NCI-H1105 treated with DMSO at 0.1 percent for 48 hours (cell line): ENCODE results near the gene HSPA13.
"Not testable (repeated sequence)": the region's sequence is repeated elsewhere in the genome, so short reads cannot be mapped to it uniquely, and the experiment has no call there.

ENCODE experiments used
- DNase-seq: peaks from one replicate; lab custom pipeline; 2025; lab: John Stamatoyannopoulos, UW

HSPA13 gene, protein sequence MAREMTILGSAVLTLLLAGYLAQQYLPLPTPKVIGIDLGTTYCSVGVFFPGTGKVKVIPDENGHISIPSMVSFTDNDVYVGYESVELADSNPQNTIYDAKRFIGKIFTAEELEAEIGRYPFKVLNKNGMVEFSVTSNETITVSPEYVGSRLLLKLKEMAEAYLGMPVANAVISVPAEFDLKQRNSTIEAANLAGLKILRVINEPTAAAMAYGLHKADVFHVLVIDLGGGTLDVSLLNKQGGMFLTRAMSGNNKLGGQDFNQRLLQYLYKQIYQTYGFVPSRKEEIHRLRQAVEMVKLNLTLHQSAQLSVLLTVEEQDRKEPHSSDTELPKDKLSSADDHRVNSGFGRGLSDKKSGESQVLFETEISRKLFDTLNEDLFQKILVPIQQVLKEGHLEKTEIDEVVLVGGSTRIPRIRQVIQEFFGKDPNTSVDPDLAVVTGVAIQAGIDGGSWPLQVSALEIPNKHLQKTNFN

DNA sequence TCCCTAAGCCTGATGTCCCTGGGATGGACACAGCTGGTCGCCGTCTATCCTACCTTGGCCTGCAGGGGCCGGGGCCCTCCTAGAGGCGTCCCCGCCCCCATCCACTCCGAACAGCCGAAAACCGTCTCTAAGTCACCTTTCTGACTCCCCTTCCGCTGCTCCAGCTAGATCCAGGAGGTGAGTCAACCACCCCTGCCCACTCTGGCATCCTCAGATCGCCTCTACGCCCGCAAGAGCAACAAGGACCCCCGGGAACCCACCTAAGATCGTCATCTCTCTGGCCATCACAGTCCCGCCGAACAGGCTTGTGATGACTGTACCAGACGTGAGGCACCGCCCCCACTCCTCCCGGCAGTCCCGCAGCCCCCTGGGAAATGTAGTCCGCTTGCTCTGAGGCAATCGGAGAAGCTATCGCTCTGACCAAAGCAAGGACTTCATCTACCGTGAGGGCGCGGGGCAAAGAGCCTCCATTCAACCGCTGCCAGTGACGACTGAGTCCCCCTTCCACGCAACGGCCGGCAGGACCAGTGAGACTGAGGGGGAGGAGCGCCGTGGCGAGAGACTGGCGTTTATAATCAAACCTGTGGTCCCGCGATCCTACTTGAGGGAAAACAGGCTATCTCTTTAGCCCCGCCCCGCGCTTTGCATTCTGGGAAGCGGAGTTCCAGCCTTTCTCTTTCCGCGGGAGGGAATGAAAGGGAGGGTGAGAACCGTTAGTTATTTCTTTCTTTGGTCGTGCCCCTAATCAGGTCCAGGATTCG is at the start of gene HSPA13:
TSS of gene HSPA13 (minus strand) at position 312 of the 761 bp plus-strand sequence. CDS start at position 285, 27 bp downstream.
- peak; percentile 100 for DNase-seq

DNA sequence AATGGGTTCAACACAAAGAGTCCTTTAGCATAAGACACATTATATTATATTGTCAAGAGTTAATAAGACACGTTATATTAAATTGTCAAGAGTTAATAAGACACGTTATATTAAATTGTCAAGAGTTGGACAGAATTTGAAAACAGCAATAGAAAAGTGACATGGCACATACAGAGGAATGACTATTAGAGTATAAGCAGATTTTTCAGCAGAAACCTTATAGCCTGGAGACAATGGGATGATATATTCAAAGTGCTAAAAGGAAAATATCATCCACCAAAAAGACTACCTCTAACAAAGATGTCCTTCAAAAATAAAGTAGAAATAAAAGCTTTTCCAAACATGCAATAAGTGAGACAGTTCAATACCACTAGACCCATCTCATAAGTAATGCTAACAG is 36.0 kb upstream of the HSPA13 start:
- no peak for DNase-seq

DNA sequence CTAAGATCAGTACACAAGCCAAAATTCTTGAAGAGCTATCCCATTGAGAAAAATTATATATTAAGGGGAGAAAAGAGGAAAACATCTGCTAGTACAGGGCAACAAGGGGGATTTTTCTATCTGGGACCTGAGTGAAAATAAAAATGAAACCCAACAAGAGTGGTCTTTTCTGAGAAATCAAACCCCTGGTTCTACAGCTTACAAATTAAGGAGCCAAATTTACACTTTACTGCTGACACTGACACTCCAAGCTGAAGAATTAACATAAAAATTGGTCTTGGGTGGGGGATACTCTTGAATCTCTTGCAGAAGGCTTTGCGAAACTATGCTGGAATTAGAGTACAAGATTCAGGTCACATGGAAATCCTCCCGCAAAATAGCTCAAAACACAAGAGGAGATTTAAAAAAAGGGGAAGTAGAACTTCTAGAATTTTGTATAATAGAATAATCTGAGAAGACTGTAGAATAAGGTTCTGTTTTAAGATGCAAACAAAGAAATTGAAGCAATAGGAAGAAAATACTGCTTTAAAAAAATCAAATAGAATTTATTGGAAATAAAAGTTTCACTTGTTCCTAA is 32.1 kb upstream of the HSPA13 start:
- DNase-seq: no peak

DNA sequence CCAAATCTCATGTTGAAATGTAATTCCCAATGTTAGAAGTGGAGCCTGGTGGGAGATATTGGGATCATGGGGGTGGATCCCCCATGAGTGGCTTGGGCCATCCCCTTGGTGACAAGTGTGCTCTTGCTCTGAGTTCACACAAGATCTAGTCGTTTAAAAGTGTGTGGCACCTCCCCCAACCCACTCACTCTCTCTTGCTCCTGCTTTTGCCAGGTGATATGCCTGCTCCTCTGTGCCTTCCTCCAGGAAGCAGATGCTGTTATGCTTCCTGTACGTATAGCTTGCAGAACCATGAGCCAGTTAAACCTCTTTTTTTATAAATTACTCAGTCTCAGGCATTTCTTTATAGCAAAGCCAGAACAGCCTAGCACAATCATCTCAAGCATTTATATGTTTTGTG is 23.0 kb upstream of the HSPA13 start:
- no peak for DNase-seq

DNA sequence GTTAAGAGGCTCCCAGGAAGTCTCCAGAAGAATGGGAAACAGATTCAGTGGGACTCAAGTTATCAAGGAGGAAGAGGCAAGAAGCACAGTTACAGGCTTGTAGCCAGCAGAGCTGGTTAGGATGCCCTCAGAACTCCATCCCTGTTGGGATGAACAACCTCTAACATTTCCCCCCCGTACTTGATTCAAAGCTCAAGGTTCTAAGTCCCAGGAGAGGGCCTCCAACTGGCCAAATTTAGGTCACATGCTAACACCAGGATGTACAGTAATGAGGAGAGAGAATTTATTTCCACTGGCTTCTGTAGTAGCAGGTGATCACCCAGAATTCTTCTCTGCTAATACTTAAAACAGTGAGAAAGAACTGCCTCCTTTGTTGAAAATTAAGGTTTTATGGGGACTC is 22.3 kb upstream of the HSPA13 start:
- no peak for DNase-seq

DNA sequence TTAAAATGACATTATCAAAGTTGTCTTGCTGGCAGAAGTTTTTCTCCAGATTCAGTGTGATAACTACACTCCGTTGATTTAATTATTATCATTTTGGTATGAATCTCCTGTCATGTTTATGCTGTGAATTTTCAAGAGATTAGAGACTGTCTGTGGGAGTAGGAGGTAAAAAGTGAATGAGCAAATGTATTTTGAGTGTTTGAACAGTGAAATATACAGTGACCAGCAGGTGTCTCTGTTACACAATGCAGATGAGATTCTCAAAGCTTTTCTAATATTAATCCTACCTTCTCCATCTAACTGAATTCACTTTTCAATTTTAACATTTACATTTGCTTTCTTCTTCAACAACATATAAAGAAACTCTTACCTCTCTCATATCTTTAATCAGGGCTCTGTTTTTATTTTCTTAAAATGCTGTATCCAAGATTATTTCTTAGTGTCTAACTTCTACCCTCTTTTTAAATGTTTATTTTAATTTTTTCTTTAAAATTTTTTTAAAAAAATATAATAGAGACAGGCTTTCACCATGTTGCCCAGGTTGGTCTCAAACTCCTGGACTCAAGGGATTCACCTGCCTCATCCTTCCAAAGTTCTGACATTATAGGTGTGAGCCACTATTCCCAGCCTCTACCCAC is 20.9 kb upstream of the HSPA13 start:
- DNase-seq: peak; percentile 58

DNA sequence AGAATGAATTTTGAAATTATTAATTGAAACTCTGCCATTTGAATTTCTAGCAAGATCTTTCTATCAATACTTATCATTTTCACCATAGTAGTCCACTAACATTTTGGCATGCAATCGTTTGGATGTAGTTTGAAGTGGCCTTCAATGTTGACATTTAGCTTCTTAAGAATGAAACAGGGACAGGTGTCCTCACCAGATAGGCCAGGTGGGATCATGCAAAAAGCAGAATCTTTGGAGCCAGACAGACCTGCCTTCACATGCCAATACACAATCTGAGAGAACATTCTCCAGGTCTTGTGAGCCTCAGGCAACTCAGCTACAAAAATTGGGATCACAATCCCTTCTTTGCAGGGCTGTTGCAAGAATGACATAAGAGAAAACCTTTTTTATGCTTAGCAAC is 18.3 kb upstream of the HSPA13 start:
- peak; percentile 24 for DNase-seq

DNA sequence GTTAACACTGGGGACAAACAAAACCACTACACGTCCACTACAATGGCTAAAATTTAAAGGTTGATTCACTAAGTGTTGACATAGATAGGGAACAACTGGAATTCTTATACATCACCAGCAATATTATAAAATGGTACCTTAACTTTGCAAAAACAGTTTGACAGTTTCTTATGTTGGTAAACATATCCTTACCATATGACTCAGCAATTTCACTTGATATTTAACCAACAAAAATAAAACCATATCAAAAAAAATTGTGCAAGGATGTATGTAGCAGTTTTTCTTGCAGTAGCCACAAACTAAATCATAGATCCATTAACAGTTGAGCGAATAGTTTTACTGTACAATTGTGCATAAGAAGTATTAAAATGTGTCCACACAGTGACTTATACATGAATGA is 5.3 kb upstream of the HSPA13 start:
- DNase-seq: no peak

DNA sequence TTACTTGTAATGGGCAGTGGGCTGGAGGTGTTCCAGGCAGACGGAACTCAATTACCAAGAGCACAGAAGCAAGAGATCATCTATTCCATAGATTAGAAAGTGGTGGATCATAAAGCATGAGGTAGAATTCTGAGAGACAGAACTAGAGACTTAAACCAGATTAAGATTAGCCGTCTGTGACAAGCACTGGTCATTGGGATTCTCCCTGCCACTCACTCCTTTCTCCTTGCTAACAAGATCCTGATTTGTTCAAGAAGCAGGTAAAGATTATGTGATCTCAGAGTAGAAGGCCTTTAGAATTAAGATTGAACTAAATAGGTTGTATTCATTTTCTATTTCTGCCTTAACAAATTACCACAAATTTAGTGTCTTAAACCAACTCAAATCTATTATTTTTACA is 1.5 kb upstream of the HSPA13 start:
- DNase-seq: no peak

DNA sequence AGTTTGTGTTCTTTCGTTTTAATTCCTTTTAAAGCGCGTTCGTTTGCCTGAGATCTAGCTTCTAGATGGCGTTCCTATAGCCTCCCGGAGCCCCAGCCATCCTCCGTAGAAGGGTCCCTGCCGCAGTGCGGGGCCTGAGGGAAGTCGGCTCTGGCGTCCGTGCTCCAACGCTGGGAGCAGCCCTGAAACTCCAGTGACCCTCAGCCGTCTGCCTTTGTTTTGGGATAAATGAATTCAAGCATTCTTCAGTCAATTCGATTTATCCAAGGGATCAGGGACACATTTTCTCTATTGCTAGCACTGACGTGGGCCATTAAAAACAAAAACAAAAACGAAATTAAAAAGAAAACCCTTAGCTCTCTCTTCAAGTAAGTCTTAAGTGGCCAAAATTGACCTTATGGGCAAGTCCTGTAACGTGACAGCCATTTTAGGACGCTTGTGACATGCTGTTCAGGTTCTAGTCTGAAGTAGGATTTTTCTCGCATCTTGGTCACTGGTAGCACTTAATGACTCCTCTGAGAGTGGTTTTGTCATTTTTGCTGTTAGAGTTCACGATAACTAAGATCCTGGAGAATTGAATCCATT is 742 bp upstream of the HSPA13 start:
- peak; percentile 58 for DNase-seq

DNA sequence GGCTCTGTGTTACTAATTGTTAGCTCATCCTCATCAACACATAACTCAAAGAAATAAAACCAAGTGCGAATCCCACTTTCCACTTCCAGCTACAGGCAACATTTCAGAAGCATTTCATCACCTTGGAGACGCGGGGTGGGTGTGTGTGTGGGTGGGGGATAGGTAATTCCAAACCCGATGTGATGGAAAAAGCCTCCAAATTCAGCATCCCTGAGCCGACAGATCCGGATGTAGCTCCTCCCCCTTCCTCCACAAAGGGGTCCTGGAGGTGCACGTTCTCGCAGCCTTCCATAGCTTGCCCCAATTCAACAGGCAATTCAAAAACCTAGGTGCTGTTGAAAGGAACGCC is 486 bp downstream of the HSPA13 start:
- peak; percentile 68 for DNase-seq

DNA sequence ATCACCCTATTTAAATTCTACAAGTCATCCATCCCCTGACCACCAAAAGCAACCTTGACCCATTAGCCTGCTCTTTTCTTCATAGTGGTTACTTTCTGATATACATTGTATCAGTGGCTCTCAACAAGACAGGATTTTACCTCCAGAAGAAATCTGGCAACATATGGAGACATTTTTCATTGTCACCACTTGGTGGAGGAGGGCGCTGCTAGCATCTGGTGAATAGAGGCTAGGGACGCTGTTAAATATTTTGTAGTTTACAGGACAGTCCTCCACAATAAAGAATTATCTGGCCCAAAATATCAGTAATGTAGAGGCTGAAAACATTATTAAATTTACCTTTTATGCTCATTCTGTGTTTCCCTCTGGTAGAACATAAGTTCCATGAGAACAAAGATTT is 6.1 kb downstream of the HSPA13 start:
- DNase-seq: no peak

DNA sequence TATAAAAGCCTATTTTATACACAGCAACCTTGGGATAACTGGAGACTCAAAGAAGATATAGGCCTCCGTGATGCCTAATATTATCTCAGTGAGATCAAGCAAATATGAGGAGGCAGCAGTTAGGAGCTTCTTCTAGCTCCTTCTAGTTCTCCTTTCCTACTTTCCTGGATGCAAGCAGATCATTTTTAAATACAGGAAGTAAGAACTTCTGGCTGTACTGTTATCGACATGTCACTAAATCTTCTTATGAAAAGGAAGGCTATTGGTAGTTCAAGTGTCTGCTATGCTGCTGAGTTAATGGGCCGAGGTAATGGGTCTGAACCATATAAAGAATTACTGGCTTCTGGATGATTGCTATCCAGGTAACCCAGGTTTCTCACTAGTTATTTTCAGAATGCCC is 15.9 kb downstream of the HSPA13 start:
- no peak for DNase-seq

DNA sequence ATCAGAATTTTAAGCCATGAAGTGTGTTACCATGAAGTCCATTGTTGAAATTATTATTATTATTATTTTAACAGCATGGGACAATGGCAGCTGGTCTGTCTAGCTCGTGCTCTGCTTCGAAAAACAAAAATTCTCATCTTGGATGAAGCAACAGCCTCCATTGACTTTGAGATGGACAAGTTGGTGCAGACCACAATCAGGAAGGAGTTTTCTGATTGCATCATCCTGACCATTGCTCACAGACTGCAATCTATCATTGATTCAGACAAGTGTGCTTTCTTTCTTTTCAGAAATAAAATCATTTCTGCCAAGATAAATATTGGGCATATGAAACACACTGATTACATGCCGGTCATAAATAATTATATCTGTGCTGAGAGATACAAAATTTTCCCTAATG is 21.0 kb downstream of the HSPA13 start:
- DNase-seq: no peak

DNA sequence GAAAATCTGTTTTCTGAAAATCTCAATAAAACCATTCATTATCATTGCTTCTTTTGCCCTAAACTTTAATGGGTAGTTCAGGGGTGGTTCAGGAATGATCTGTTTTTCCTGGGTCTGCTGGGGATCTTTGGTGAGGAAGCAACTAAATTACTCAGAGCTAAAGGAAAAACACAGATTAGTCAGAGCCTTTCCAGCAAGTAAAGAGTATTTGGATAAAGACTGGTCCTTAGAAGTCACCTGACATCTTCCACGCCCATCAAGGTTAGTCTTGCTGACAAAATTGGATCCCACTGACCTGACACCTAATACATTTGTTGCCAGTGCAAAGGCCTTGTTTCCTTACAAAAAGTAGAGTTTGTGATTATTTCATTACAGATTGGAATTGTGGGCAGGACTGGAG is 24.2 kb downstream of the HSPA13 start:
- no peak for DNase-seq

DNA sequence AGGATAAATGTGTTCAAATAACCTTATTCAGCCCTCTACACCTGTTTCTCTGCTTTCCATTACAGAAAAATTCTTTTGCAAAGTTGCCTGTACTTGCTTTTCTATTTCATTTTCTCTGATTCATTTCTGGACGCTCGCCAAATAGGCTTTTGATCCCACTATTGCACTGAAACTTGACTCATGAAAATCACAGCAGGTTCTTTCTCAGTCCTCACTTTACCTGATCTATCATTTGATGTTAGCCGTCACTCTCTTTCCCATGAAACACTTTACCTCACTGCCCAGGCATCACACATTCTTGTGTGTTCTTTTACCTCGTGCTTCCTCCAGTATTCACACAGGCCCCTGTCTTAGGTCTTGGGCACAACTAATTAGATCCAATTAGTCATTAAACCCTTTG is 26.2 kb downstream of the HSPA13 start:
- no peak for DNase-seq

DNA sequence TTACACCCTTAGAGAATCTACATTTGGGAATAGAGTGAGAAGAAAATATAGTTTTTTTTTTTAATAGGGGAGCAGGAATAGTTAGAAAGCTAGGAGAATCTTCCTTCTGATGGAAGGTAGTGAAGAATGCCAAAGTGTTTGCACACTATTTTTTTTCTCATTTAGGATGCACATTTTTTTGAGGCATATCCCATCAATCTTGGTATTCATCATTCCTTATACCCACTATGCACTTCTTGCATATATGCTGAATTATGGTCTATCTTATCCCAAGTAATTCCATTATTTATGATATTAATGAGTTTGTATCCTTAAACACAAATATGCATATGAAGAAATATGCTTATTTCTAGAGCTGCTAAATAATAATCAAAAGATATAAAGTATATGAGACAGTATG is 28.4 kb downstream of the HSPA13 start:
- DNase-seq: no peak

DNA sequence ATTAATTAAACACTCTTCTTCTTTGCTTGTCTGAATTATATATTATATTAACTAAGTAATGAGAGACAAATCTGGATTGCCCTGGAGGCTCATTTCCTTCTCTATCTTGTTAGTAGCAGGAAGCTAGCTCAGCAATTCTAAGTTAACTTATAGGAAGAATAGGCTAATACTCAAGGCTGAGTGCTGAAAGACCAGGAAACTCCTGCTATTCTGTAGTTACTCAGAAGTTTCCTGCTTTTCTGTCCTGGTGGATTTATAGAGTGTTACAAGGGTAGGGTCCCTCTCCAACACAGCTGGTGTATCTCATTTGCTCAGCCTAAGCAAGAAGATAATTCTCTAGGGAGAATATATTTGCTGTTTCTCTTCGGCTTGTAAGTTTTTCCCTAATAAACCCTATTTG is 29.2 kb downstream of the HSPA13 start:
- DNase-seq: no peak

DNA sequence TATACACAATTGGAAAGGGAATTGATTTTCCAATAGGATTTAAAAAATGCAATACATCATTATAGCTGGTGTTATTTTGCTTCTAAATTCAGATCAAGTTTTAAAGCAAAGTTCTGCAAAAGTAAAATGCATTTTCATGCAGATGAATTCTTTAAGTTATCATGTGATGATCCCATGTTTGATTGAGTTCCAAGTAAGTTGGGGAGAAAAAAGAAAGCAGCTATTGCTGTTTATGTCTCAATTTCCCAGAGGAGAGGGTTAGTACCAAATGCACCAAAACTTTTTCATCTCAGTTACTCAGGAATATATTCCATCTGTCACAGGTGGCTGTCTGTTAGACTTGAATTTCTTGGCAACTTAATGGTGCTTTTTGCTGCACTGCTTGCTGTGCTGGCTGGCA is 29.7 kb downstream of the HSPA13 start:
- no peak for DNase-seq

DNA sequence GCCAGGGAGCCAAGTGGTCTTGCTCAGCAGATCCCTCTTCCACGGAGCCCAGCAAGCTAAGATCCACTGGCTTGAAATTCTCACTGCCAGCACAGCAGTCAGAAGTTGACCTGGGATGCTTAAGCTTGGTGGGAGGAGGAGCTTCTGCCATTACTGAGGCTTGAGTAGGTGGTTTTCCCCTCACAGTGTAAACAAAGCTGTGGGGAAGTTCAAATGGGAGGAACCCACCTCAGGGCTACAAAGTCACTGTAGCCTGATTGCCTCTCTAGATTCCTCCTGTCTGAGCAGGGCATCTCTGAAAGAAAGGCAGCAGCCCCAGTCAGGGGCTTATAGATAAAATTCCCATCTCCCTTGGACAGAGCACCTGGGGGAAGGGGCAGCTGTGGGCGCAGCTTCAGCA is 55.6 kb downstream of the HSPA13 start:
- not testable (repeated sequence) for DNase-seq

DNA sequence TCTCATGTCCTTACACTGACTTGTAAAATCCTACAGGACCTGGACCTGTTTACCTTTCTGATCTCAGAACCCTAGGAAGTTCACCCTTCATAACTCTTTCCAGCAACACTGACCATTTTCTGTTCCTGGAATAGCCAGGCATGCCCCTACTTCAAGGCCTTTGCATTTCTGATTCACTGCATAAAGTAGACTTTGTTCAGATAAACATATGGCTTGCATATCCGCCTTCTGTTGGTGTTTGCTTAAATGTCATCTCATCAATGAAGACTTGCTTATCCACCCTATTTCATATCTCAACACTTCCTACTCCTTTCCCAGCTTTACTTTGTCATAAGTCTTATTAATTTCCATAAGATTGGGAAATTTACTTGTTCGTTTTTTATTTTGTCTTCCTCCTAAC is 57.4 kb downstream of the HSPA13 start:
- no peak for DNase-seq
